ENCODE data around the gene KCNC2.

KCNC2 gene

GRCh38 chr12:75065482-75065881 lies 144.2 kb downstream of the KCNC2 start:
- FAIRE-seq = no peak
- no peak for DNase-seq (ENCODE audit: low spot score)

GRCh38 chr12:75062691-75063090 lies 146.9 kb downstream of the KCNC2 start:
- DNase-seq (ENCODE audit: low spot score) (no peak), FAIRE-seq (no peak)

- DNase-seq (ENCODE audit: low spot score) (no peak), FAIRE-seq (peak; percentile 38)
These were observed 151.4 kb downstream of the KCNC2 start for GRCh38 chr12:75058228-75058627.

GRCh38 chr12:75048767-75049166 lies 160.9 kb downstream of the KCNC2 start:
- DNase-seq (ENCODE audit: low spot score) (no peak), FAIRE-seq (no peak)

GRCh38 chr12:75047885-75048525 lies 161.6 kb downstream of the KCNC2 start:
- DNase-seq (ENCODE audit: low spot score) = no peak
- no peak for FAIRE-seq

GRCh38 chr12:75042125-75042524 lies 167.5 kb downstream of the KCNC2 start:
- no peak for FAIRE-seq

GRCh38 chr12:75041472-75041871 lies 168.2 kb downstream of the KCNC2 start:
- DNase-seq (ENCODE audit: low spot score) (no peak), FAIRE-seq (no peak)

More at GRCh38 chr12:75042125-75042524, 167.5 kb downstream of the KCNC2 start:
- no peak for DNase-seq (ENCODE audit: low spot score)

GRCh38 chr12:75020068-75020557 lies 189.5 kb downstream of the KCNC2 start:
- FAIRE-seq (no peak), DNase-seq (ENCODE audit: low spot score) (no peak)

GRCh38 chr12:75011120-75011519 lies 198.5 kb downstream of the KCNC2 start:
- peak; percentile 19 for DNase-seq (ENCODE audit: low spot score)
- no peak for FAIRE-seq

GRCh38 chr12:75007133-75007532 lies 202.5 kb downstream of the KCNC2 start:
- FAIRE-seq = no peak
- no peak for DNase-seq (ENCODE audit: low spot score)

- DNase-seq (ENCODE audit: low spot score) = no peak
- no peak for FAIRE-seq
These were observed 209.5 kb downstream of the KCNC2 start for GRCh38 chr12:75000120-75000519.

GRCh38 chr12:74999474-74999873 lies 210.2 kb downstream of the KCNC2 start:
- DNase-seq (ENCODE audit: low spot score) = no peak
- no peak for FAIRE-seq
